ENCODE measurements around the gene SLC2A10. TPM values are rescaled to one million over a fixed set of nuclear protein-coding genes. Genes with fewer than 3 reads are reported as not detected.

The SLC2A10 gene
- total and polyA plus RNA-seq, 2 donors (not counting 1 experiment from before 2014, with no cell fraction given): 35.3 to 47.2 TPM

- Histone ChIP-seq H4K20me1 (ENCODE audit: control insufficient read depth, extremely low read depth, insufficient read depth, low read length) (no peaks in the 10 kb centered on the region), H3K4me3 (replicated peaks in 1 of 4; ENCODE audit: control extremely low read depth in 1 of 4, insufficient read depth in 1 of 4, low read depth in 3 of 4, low read length in 4 of 4) (no peak overlapping the region), H3K4me1 (ENCODE audit: control insufficient read depth, extremely low read depth, insufficient read depth, low read length) (no peaks in the 10 kb centered on the region), H3K27me3 (ENCODE audit: control insufficient read depth, insufficient read depth, low read length) (no peaks in the 10 kb centered on the region), H3K4me2 (ENCODE audit: extremely low read depth, insufficient read depth, low read length) (no peak overlapping the region), H2AFZ (ENCODE audit: low read length) (no peak overlapping the region), H3K27ac (ENCODE audit: insufficient read depth, low read length) (no peak overlapping the region), H3K79me2 (ENCODE audit: control insufficient read depth, insufficient read depth, low read length) (no peaks in the 10 kb centered on the region), H3K9ac (ENCODE audit: insufficient read depth, low read length) (no peak overlapping the region), H3K9me3 (ENCODE audit: control insufficient read depth, insufficient read depth, low read depth, low read length) (no peaks in the 10 kb centered on the region), H3K36me3 (ENCODE audit: control insufficient read depth, insufficient read depth, low read length) (no peaks in the 10 kb centered on the region)
- TF ChIP-seq CTCF (conservative IDR thresholded peaks at IDR 0.05 in 1 of 2, IDR thresholded peaks at IDR 0.05 in 1 of 2; ENCODE audit: low read depth in 1 of 2, low read length in 2 of 2) (no peak), EZH2 (IDR thresholded peaks at IDR 0.05; ENCODE audit: low read length, missing control alignments) (no peak)
- no peak for DNase-seq (ENCODE audit: low read depth in 2 of 2)
Observed at GRCh38 chr20:46774943-46775560, 65.6 kb downstream of the SLC2A10 start.

DNA sequence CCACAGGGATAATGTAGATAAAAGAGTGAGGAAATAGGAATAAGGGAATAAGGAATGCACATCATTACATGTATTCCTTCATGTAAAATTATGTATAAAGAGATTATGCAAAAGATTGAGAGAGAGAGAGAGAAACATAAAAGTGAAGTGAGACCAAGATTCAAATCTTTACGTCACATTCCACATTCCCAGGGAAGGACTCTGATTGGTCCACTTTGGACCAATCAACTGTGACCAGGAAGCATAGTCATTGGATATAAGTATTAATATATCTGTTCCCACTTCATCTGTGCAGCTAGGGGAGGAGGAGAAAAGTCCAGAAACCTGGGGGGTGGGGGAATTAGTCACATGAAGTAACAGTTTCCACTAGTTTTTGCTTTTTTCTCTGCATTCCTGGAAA, 66.4 kb downstream of the SLC2A10 start:
- H3K9me3 ChIP-seq (ENCODE audit: control insufficient read depth, insufficient read depth, low read depth, low read length): no peaks in the 10 kb centered on the region
- no peaks in the 10 kb centered on the region for H3K79me2 ChIP-seq (ENCODE audit: control insufficient read depth, insufficient read depth, low read length)
- TF ChIP-seq EZH2 (IDR thresholded peaks at IDR 0.05; ENCODE audit: low read length, missing control alignments) (no peak), CTCF (conservative IDR thresholded peaks at IDR 0.05 in 1 of 2, IDR thresholded peaks at IDR 0.05 in 1 of 2; ENCODE audit: low read depth in 1 of 2, low read length in 2 of 2) (no peak)
- no peak overlapping the region for H3K27ac ChIP-seq (ENCODE audit: insufficient read depth, low read length)
- H3K4me2 ChIP-seq (ENCODE audit: extremely low read depth, insufficient read depth, low read length): no peak overlapping the region
- no peaks in the 10 kb centered on the region for H3K36me3 ChIP-seq (ENCODE audit: control insufficient read depth, insufficient read depth, low read length)
- H2AFZ ChIP-seq (ENCODE audit: low read length): no peak overlapping the region
- no peaks in the 10 kb centered on the region for H3K4me1 ChIP-seq (ENCODE audit: control insufficient read depth, extremely low read depth, insufficient read depth, low read length)
- no peak for DNase-seq (ENCODE audit: low read depth in 2 of 2)
- no peak overlapping the region for H3K9ac ChIP-seq (ENCODE audit: insufficient read depth, low read length)
- no peaks in the 10 kb centered on the region for H3K27me3 ChIP-seq (ENCODE audit: control insufficient read depth, insufficient read depth, low read length)
- H3K4me3 ChIP-seq (replicated peaks in 1 of 4; ENCODE audit: control extremely low read depth in 1 of 4, insufficient read depth in 1 of 4, low read depth in 3 of 4, low read length in 4 of 4): no peak overlapping the region
- H4K20me1 ChIP-seq (ENCODE audit: control insufficient read depth, extremely low read depth, insufficient read depth, low read length): no peaks in the 10 kb centered on the region

- Histone ChIP-seq H2AFZ (ENCODE audit: low read length) (no peak overlapping the region), H3K4me1 (ENCODE audit: control insufficient read depth, extremely low read depth, insufficient read depth, low read length) (no peaks in the 10 kb centered on the region), H3K79me2 (ENCODE audit: control insufficient read depth, insufficient read depth, low read length) (no peaks in the 10 kb centered on the region), H3K9me3 (ENCODE audit: control insufficient read depth, insufficient read depth, low read depth, low read length) (no peaks in the 10 kb centered on the region), H3K27me3 (ENCODE audit: control insufficient read depth, insufficient read depth, low read length) (no peaks in the 10 kb centered on the region), H3K9ac (ENCODE audit: insufficient read depth, low read length) (no peak overlapping the region), H3K4me3 (replicated peaks in 1 of 4; ENCODE audit: control extremely low read depth in 1 of 4, insufficient read depth in 1 of 4, low read depth in 3 of 4, low read length in 4 of 4) (no peak overlapping the region), H3K4me2 (ENCODE audit: extremely low read depth, insufficient read depth, low read length) (no peak overlapping the region), H4K20me1 (ENCODE audit: control insufficient read depth, extremely low read depth, insufficient read depth, low read length) (no peaks in the 10 kb centered on the region), H3K27ac (ENCODE audit: insufficient read depth, low read length) (no peak overlapping the region), H3K36me3 (ENCODE audit: control insufficient read depth, insufficient read depth, low read length) (no peaks in the 10 kb centered on the region)
- no peak for TF ChIP-seq CTCF (conservative IDR thresholded peaks at IDR 0.05 in 1 of 2, IDR thresholded peaks at IDR 0.05 in 1 of 2; ENCODE audit: low read depth in 1 of 2, low read length in 2 of 2)
- TF ChIP-seq EZH2 (IDR thresholded peaks at IDR 0.05; ENCODE audit: low read length, missing control alignments): no peak
- no peak for DNase-seq (ENCODE audit: low read depth in 2 of 2)
Observed at GRCh38 chr20:46777331-46777730, 67.9 kb downstream of the SLC2A10 start.
